NT2/D1 (cell line): ENCODE results near the gene PFDN5.

Source experiments
- SUZ12 ChIP-seq: IDR thresholded peaks from 2 replicates; pipeline ENCODE4 v1.6.1; 2011; ENCODE audit not compliant: insufficient read length, insufficient read depth; ENCODE audit errors: extremely low read depth
- YY1 ChIP-seq: IDR thresholded peaks from 2 replicates; pipeline ENCODE4 v1.6.1; 2011; ENCODE audit not compliant: insufficient read length, insufficient read depth
- ZNF274 ChIP-seq: IDR thresholded peaks from 2 replicates; pipeline ENCODE4 v1.6.1; 2011; ENCODE audit warnings: mild to moderate bottlenecking, low read depth, low read length

GRCh38 chr12:53286448-53286847 lies 8.9 kb upstream of the PFDN5 start:
- TF ChIP-seq ZNF274 (no peak), YY1 (no peak), SUZ12 (no peak)
